LNCaP clone FGC (cell line): ENCODE measurements around the gene CCN5.

Source experiments
- DNase-seq: peaks from one replicate; pipeline ENCODE4 v3.0.0-alpha.2; 2011; ENCODE audit warnings: low read depth
- H3K4me3 ChIP-seq: 2 replicates; pipeline ENCODE4 v1.5.1; 2011; ENCODE audit warnings: mild to moderate bottlenecking, low read depth, low read length, control low read depth
- TF ChIP-seq, protein P1 (sequence below): IDR thresholded peaks from 2 replicates; pipeline ENCODE4 v1.5.1; 2012; ENCODE audit warnings: mild to moderate bottlenecking; ENCODE audit not compliant: control insufficient read depth, insufficient read depth; ENCODE audit errors: extremely low read depth

CCN5 gene

GRCh38 chr20:44776980-44777379 lies 61.8 kb downstream of the CCN5 start:
- H3K4me3 ChIP-seq = no peak overlapping the region
- no peak for DNase-seq
- TF ChIP-seq, protein P1, sequence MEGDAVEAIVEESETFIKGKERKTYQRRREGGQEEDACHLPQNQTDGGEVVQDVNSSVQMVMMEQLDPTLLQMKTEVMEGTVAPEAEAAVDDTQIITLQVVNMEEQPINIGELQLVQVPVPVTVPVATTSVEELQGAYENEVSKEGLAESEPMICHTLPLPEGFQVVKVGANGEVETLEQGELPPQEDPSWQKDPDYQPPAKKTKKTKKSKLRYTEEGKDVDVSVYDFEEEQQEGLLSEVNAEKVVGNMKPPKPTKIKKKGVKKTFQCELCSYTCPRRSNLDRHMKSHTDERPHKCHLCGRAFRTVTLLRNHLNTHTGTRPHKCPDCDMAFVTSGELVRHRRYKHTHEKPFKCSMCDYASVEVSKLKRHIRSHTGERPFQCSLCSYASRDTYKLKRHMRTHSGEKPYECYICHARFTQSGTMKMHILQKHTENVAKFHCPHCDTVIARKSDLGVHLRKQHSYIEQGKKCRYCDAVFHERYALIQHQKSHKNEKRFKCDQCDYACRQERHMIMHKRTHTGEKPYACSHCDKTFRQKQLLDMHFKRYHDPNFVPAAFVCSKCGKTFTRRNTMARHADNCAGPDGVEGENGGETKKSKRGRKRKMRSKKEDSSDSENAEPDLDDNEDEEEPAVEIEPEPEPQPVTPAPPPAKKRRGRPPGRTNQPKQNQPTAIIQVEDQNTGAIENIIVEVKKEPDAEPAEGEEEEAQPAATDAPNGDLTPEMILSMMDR = no peak
